HepG2 (cell line): ENCODE results near the gene KSR1. TPM values are rescaled to one million over a fixed set of nuclear protein-coding genes. Genes with fewer than 3 reads are reported as not detected.

Experiments
- ARID2 ChIP-seq: sonication (generic); formaldehyde crosslinking; IDR thresholded peaks from 2 replicates; pipeline ENCODE4 v1.8.1; 2022; ENCODE audit warnings: mild to moderate bottlenecking, missing genetic modification reagents, borderline replicate concordance
- E2F2 ChIP-seq: sonication (generic); formaldehyde crosslinking; IDR thresholded peaks from 2 replicates; pipeline ENCODE4 v1.4.0; 2020; ENCODE audit warnings: missing genetic modification reagents, borderline replicate concordance
- E2F5 ChIP-seq: sonication (generic); formaldehyde crosslinking; conservative IDR thresholded peaks from 2 replicates; pipeline ENCODE4 v1.4.0; 2020; ENCODE audit warnings: missing genetic modification reagents
- GPBP1L1 ChIP-seq: sonication (generic); formaldehyde crosslinking; IDR thresholded peaks from 2 replicates; pipeline ENCODE4 v1.5.0; 2020; ENCODE audit warnings: mild to moderate bottlenecking, missing genetic modification reagents
- GPN1 ChIP-seq: sonication (generic); formaldehyde crosslinking; IDR thresholded peaks from 2 replicates; pipeline ENCODE4 v1.5.1; 2020; ENCODE audit warnings: missing genetic modification reagents, borderline replicate concordance
- HOXD1 ChIP-seq: sonication (generic); formaldehyde crosslinking; IDR thresholded peaks from 2 replicates; pipeline ENCODE4 v1.5.0; 2020; ENCODE audit warnings: missing genetic modification reagents
- JDP2 ChIP-seq: sonication (generic); formaldehyde crosslinking; IDR thresholded peaks from 2 replicates; pipeline ENCODE4 v1.8.1; 2022; ENCODE audit warnings: missing genetic modification reagents, borderline replicate concordance
- KAT7 ChIP-seq: IDR thresholded peaks from 2 replicates; pipeline ENCODE4 v1.6.1; 2018; ENCODE audit warnings: borderline replicate concordance, missing compliant biosample characterization
- MBD4 ChIP-seq: IDR thresholded peaks from 2 replicates; pipeline ENCODE4 v1.6.1; 2012; ENCODE audit warnings: low read length, inconsistent platforms, borderline replicate concordance
- MIXL1 ChIP-seq: IDR thresholded peaks from 2 replicates; pipeline ENCODE4 v1.6.1; 2016
- NCOA1 ChIP-seq: sonication (generic); formaldehyde crosslinking; IDR thresholded peaks from 2 replicates; pipeline ENCODE4 v1.9.0; 2021; ENCODE audit warnings: missing genetic modification reagents
- NCOA5 ChIP-seq: sonication (generic); formaldehyde crosslinking; IDR thresholded peaks from 2 replicates; pipeline ENCODE4 v1.4.0; 2020; ENCODE audit warnings: missing genetic modification reagents
- NFE2 ChIP-seq: sonication (generic); formaldehyde crosslinking; IDR thresholded peaks from 2 replicates; pipeline ENCODE4 v1.4.0; 2020; ENCODE audit warnings: missing genetic modification reagents
- NFRKB ChIP-seq: fragments of 450-650 bp; IDR thresholded peaks from 2 replicates; pipeline ENCODE4 v1.6.1; 2017
- PHF21A ChIP-seq: sonication (generic); formaldehyde crosslinking; IDR thresholded peaks from 2 replicates; pipeline ENCODE4 v1.5.0; 2020; ENCODE audit warnings: mild to moderate bottlenecking, missing genetic modification reagents
- PLSCR1 ChIP-seq: sonication (generic); formaldehyde crosslinking; IDR thresholded peaks from 2 replicates; pipeline ENCODE4 v1.5.0; 2020; ENCODE audit warnings: missing genetic modification reagents, mild to moderate bottlenecking, borderline replicate concordance
- POLR2A ChIP-seq, 2 experiments: IDR thresholded peaks; 2 replicates each; pipeline ENCODE4 v1.6.1; 2011; ENCODE audit warnings: low read depth in 2 of 2, low read length in 2 of 2, mild to moderate bottlenecking in 1 of 2, moderate library complexity in 1 of 2; ENCODE audit not compliant: insufficient read depth in 1 of 2
- RAD51 ChIP-seq: fragments of 450-650 bp; IDR thresholded peaks from 2 replicates; pipeline ENCODE4 v1.6.1; 2016; ENCODE audit warnings: borderline replicate concordance
- RARG ChIP-seq: sonication (generic); formaldehyde crosslinking; IDR thresholded peaks from 2 replicates; pipeline ENCODE4 v1.4.0; 2020; ENCODE audit warnings: low read depth, mild to moderate bottlenecking, missing genetic modification reagents
- TP53 ChIP-seq: sonication (generic); formaldehyde crosslinking; conservative IDR thresholded peaks from 2 replicates; pipeline ENCODE4 v1.4.0; 2020; ENCODE audit warnings: missing genetic modification reagents
- XBP1 ChIP-seq: sonication (generic); formaldehyde crosslinking; IDR thresholded peaks from 2 replicates; pipeline ENCODE4 v1.5.0; 2020; ENCODE audit warnings: missing genetic modification reagents
- ZFP1 ChIP-seq: IDR thresholded peaks from 2 replicates; pipeline ENCODE4 v1.6.1; 2016
- ZFP36L1 ChIP-seq: sonication (generic); formaldehyde crosslinking; IDR thresholded peaks from 2 replicates; pipeline ENCODE4 v1.8.0; 2022; ENCODE audit warnings: mild to moderate bottlenecking, missing genetic modification reagents, moderate library complexity
- ZFY ChIP-seq: sonication (generic); formaldehyde crosslinking; IDR thresholded peaks from 2 replicates; pipeline ENCODE4 v1.4.0; 2020; ENCODE audit warnings: missing genetic modification reagents
- ZNF598 ChIP-seq: sonication (generic); formaldehyde crosslinking; IDR thresholded peaks from 2 replicates; pipeline ENCODE4 v1.5.1; 2020; ENCODE audit warnings: mild to moderate bottlenecking, missing genetic modification reagents, borderline replicate concordance
- ZNF639 ChIP-seq: conservative IDR thresholded peaks from 2 replicates; pipeline ENCODE4 v1.6.1; 2018; ENCODE audit warnings: missing genetic modification reagents
- ZNF660 ChIP-seq: sonication (generic); formaldehyde crosslinking; IDR thresholded peaks from 2 replicates; pipeline ENCODE4 v1.5.1; 2020; ENCODE audit warnings: mild to moderate bottlenecking, low read depth, missing genetic modification reagents, borderline replicate concordance
- ZNF724P ChIP-seq: sonication (generic); formaldehyde crosslinking; IDR thresholded peaks from 2 replicates; pipeline ENCODE4 v1.8.0; 2022; ENCODE audit warnings: missing genetic modification reagents, borderline replicate concordance
- polyA plus RNA-seq, 8 experiments: library from polyadenylated mRNA; depleted of rRNA in 3 of 8; stranded (reverse) in 7 of 8; unstranded in 1 of 8; fragments of >200 nt; fragmentation: Illumina TruSeq in 4 of 8; extraction: Trizol in 4 of 8; gene quantifications; 2 replicates each; pipeline versions ENCODE4 v1.2.1 to v1.2.3, GENCODE V29; 2011 to 2016; ENCODE audit warnings: low read depth in 4 of 8, missing spikeins in 1 of 8, mixed read lengths in 1 of 8; ENCODE audit not compliant: insufficient read depth in 1 of 8
- total RNA-seq, 5 experiments: library from RNA; depleted of rRNA; stranded (reverse); fragments of >200 nt; fragmentation: Illumina TruSeq; extraction: Trizol; gene quantifications; 2 replicates each; pipeline ENCODE4 v1.2.3, GENCODE V29; 2016; ENCODE audit warnings: low read depth in 1 of 5

Gene KSR1
- total and polyA plus RNA-seq, 2 of the 13 experiments (the other 11 are each of a cell fraction or from before 2014, with no cell fraction given) = 10.1 to 16.6 TPM

GRCh38 chr17:27457731-27458523 is 1.7 kb downstream of the KSR1 start (continued):
- TF ChIP-seq KAT7 (CRISPR knock-in tag) (no peak), XBP1 (no peak), NFE2 (CRISPR knock-in tag) (no peak), ZFP36L1 (no peak), ZFP1 (CRISPR knock-in tag) (no peak), NCOA5 (CRISPR knock-in tag) (no peak), RAD51 (no peak), ZFY (CRISPR knock-in tag) (peak; percentile 27; the same call in 1 of the 2 replicates), JDP2 (CRISPR knock-in tag) (no peak; the same call in 1 of the 2 replicates), PHF21A (peak; percentile 91), MIXL1 (peak; percentile 48; the same call in 1 of the 2 replicates), NFRKB (no peak), E2F5 (no peak), ZNF724P (CRISPR knock-in tag) (no peak), RARG (CRISPR knock-in tag) (no peak), MBD4 (no peak), HOXD1 (no peak), E2F2 (no peak), ZNF660 (CRISPR knock-in tag) (no peak), NCOA1 (CRISPR knock-in tag) (no peak), ZNF598 (no peak), POLR2A (IDR thresholded peaks at IDR 0.05; ENCODE audit: insufficient read depth in 1 of 2, low read depth in 2 of 2, low read length in 2 of 2) (peak; percentile 49 to 54), ZNF639 (CRISPR knock-in tag) (no peak), ARID2 (CRISPR knock-in tag) (no peak), TP53 (no peak), GPBP1L1 (CRISPR knock-in tag) (no peak), GPN1 (no peak), PLSCR1 (CRISPR knock-in tag) (no peak)
